ENCODE measurements around the gene VSX1.

VSX1 gene

DNA sequence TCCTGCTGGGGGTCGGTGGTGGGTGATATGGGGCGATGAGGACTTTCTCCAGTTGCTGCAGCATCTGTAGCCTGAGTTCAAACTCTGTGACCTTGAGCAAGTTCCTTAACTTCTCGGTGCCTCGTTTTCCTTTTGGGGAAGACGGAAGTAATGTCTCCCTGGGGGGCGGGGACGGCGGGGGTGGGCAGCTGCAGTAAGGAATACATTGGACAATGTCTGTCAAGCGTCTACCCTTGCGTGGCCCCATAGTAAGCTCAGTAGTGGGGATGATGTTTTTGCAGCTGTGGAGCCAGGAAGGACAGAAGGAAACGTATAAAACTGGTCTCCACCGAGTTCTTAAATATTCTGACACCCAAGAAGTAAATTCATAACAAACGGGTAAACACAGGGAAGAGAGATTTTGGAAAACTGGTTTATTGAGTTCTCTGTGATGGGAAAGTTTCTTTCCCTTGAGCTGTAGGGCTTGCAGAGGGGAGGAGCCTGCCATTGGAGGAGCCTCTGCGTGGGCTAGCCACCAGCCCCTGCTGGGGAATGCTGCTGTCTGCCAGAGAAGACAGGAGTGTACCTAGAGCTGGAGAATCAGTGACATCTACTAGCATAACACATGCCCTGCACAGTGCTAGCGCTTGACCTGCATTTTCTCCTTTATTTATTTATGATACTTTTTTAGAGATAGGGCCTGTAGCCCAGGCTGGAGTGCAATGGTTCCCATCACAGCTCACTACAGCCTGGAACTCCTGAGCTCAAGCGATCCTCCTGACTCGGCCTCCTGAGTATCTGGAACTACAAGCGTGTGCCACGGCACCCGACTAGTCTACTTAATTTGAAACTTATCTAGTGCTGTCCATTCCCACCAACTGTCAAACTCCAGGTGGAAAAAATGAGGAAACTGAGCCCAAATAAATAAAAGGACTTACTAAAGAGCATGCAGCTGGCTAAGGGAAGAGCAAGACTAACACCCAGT, 22.8 kb downstream of the VSX1 start:
- no peak for TF ChIP-seq CTCF (IDR thresholded peaks at IDR 0.05; ENCODE audit: borderline replicate concordance, control extremely low read depth, extremely low read depth, insufficient read depth, missing control alignments)
- no peak for DNase-seq (ENCODE audit: low spot score)
- in situ Hi-C loops (cut with MboI; ENCODE audit: low sequenced_read_pairs, unreplicated experiment), result loop anchor here (25.0 kb wide), 1 partner anchor 353 kb away; the partner anchor contains the start of gene GINS1

DNA sequence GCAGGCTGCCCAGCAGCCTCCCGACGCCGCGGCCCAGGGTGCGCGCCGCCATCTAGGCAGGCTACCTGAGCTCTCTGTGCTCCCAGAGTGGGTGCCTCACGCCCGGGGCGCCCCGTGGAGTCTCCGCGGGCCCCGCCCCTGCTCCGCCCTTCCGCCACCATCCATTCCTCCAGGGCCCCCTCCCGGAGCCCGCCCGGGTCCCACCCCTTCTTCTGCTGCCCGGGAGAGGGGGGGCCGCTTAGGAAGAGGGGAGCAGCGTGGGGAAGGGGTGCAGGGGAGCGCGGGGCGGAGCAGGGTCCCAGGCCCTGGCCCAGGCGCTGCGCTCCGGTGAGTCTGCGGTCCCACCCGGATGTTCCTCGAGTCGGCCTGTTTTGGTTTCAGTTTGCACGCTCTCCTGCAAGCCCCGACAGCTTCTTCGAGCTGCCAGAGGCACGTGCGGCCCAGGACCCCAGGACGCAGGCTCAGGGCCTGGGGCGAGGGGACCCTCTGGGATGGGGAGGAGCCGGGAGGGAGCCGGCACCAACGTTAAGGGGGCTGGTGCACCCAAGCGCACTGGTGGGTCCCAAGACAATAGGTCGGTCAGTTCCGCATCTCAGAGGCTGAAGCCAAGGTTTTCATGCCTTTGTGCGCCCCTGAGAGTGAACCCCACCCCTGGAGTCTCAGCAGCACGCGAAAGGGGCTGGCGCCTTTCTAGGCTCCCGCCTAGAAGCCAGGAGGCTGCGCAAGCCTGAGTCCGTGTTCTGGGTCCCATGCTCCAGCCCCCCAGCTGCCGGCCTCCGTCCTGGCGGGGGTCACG, 23.7 kb downstream of the VSX1 start, which contains the start of gene ACSS1:
Gene ACSS1, minus strand, starts transcription at position 89 of the 796 bp plus-strand sequence. Its CDS starts 37 bp downstream, at position 52.
- in situ Hi-C loops (cut with MboI; ENCODE audit: low sequenced_read_pairs, unreplicated experiment), result loop anchor here (25.0 kb wide), 1 partner anchor 354 kb away; the partner anchor contains the start of gene GINS1
- DNase-seq (ENCODE audit: low spot score), result peak; percentile 89

GRCh38 chr20:25057234-25058050, 24.5 kb downstream of the VSX1 start:
- in situ Hi-C loops (cut with MboI; ENCODE audit: low sequenced_read_pairs, unreplicated experiment), result loop anchor here (25.0 kb wide), 1 partner anchor 355 kb away; the partner anchor contains the start of gene GINS1
- TF ChIP-seq CTCF (IDR thresholded peaks at IDR 0.05; ENCODE audit: borderline replicate concordance, control extremely low read depth, extremely low read depth, insufficient read depth, missing control alignments), result no peak
- DNase-seq (ENCODE audit: low spot score), result peak; percentile 80

More for the DNA sequence above, 23.7 kb downstream of the VSX1 start, which contains the start of gene ACSS1:
- TF ChIP-seq CTCF (IDR thresholded peaks at IDR 0.05; ENCODE audit: borderline replicate concordance, control extremely low read depth, extremely low read depth, insufficient read depth, missing control alignments), result no peak

DNA sequence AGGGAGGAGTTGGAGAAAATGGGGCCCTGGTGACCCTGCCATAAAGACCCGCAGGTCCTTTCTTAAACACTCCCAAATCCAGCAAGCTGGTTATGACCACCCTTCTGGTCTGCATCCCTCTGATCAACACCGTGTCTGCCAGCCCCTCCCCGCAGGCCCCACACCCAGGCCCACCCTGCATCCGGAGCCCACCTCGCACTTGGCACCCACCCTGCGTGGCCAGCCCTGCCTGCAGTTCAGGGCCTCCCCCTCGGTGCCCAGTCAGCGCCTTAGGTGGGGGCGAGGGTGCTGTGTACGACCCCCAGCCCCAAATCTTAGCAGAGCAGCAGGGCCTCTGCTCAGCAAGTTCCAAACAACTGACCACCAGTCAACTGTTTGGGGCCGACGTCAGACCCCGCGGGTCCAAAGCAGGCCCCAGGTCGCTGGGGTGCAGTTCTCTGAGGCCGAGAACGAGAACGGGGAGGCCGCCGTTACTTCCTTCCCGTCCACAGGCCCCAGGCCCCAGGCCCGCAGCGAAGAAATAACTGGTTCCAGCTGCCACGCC, 25.2 kb downstream of the VSX1 start:
- peak; percentile 79 for DNase-seq (ENCODE audit: low spot score)
- no peak for TF ChIP-seq CTCF (IDR thresholded peaks at IDR 0.05; ENCODE audit: borderline replicate concordance, control extremely low read depth, extremely low read depth, insufficient read depth, missing control alignments)
- in situ Hi-C loops (cut with MboI; ENCODE audit: low sequenced_read_pairs, unreplicated experiment), result loop anchor here (25.0 kb wide), 1 partner anchor 356 kb away; the partner anchor contains the start of gene GINS1

GRCh38 chr20:25055711-25056495, 26.0 kb downstream of the VSX1 start:
- DNase-seq (ENCODE audit: low spot score), result no peak
- no peak for TF ChIP-seq CTCF (IDR thresholded peaks at IDR 0.05; ENCODE audit: borderline replicate concordance, control extremely low read depth, extremely low read depth, insufficient read depth, missing control alignments)
- in situ Hi-C loops (cut with MboI; ENCODE audit: low sequenced_read_pairs, unreplicated experiment), result loop anchor here (25.0 kb wide), 1 partner anchor 356 kb away; the partner anchor contains the start of gene GINS1

Data from GM13976 (cell line).